HG02885 (cell line): ENCODE data around the gene PLCZ1.
"Not testable (repeated sequence)": the region's sequence is repeated elsewhere in the genome, so short reads cannot be mapped to it uniquely, and the experiment has no call there.

ENCODE experiments used
- ATAC-seq: cut with Tn5 transposase; IDR thresholded peaks from one replicate; pipeline ENCODE4 v1.9.1; 2021; ENCODE audit warnings: mild to moderate bottlenecking; ENCODE audit not compliant: unreplicated experiment, poor library complexity

PLCZ1 gene

GRCh38 chr12:18737819-18738218, at the start of gene PLCZ1, which contains the start of gene CAPZA3:
Gene PLCZ1, minus strand, starts transcription at chr12:18738012. Its CDS starts 641 bp downstream, at chr12:18737371.
Gene CAPZA3, plus strand, starts transcription at chr12:18738119. Its CDS starts 150 bp downstream, at chr12:18738269.
- ATAC-seq, result no peak

GRCh38 chr12:18785465-18785864, 47.7 kb upstream of the PLCZ1 start:
- ATAC-seq, result not testable (repeated sequence)

GRCh38 chr12:18782827-18783226, 45.0 kb upstream of the PLCZ1 start:
- no peak for ATAC-seq

GRCh38 chr12:18766479-18766878, 28.7 kb upstream of the PLCZ1 start:
- ATAC-seq, result not testable (repeated sequence)

- ATAC-seq, result no peak
These were observed 17.5 kb upstream of the PLCZ1 start for GRCh38 chr12:18755341-18755740.

- ATAC-seq, result no peak
These were observed 16.4 kb upstream of the PLCZ1 start for GRCh38 chr12:18754124-18754707.

- ATAC-seq, result no peak
These were observed 15.8 kb upstream of the PLCZ1 start for GRCh38 chr12:18753481-18754123.

- ATAC-seq, result no peak
These were observed 15.1 kb upstream of the PLCZ1 start for GRCh38 chr12:18752947-18753346.

GRCh38 chr12:18752280-18752920, 14.6 kb upstream of the PLCZ1 start:
- no peak for ATAC-seq

- ATAC-seq, result no peak
These were observed 14.1 kb upstream of the PLCZ1 start for GRCh38 chr12:18751866-18752265.

- no peak for ATAC-seq
These were observed 12.3 kb upstream of the PLCZ1 start for GRCh38 chr12:18750085-18750484.

GRCh38 chr12:18749386-18749957, 11.7 kb upstream of the PLCZ1 start:
- ATAC-seq, result no peak

GRCh38 chr12:18747895-18748294, 10.1 kb upstream of the PLCZ1 start:
- no peak for ATAC-seq

- no peak for ATAC-seq
These were observed 6.7 kb downstream of the PLCZ1 start for GRCh38 chr12:18731156-18731555.

- no peak for ATAC-seq
These were observed 14.1 kb downstream of the PLCZ1 start for GRCh38 chr12:18723752-18724151.

- ATAC-seq, result no peak
These were observed 16.4 kb downstream of the PLCZ1 start for GRCh38 chr12:18721452-18721851.

- no peak for ATAC-seq
These were observed 17.1 kb downstream of the PLCZ1 start for GRCh38 chr12:18720690-18721089.

GRCh38 chr12:18719922-18720510, 17.8 kb downstream of the PLCZ1 start:
- ATAC-seq, result no peak

- no peak for ATAC-seq
These were observed 19.4 kb downstream of the PLCZ1 start for GRCh38 chr12:18718462-18718861.

GRCh38 chr12:18716236-18716635, 21.6 kb downstream of the PLCZ1 start:
- no peak for ATAC-seq

GRCh38 chr12:18706798-18707197, 31.0 kb downstream of the PLCZ1 start:
- no peak for ATAC-seq
